GM21529 (cell line): ENCODE results near the gene NPEPPS.

ENCODE experiments used
- ATAC-seq: cut with Tn5 transposase; IDR thresholded peaks from one replicate; pipeline ENCODE4 v1.9.1; 2021; ENCODE audit not compliant: unreplicated experiment

NPEPPS gene

DNA sequence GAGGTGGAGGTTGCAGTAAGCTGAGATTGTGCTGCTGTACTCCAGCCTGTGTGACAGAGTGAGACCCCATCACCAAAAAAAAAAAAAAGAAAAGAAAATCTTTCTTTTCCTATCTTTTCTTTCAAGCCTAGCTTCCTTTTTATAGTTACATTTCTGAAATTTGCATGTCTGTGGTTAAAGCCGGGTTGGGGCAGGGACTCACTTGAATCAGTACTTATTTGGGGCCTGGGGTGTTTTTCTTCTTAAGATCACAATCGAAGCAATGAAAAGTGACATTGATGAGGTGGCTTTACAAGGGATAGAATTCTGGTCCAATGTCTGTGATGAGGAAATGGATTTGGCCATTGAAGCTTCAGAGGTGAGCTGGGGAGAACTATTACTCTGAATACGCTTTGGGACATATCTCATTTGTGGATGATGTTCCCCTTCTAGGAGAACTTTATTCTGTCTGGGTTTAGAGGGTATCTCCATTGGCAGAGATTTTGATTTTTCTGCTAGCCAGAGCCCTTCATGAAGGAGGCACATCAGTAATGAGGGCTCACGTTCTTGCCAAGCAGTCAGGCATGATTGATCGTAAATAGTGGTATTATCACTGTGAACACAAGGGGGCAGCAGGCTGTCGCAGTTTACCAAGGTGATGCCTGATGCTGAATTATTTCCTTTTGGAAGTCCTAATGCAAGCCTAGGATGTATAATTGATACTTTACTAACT, 133.2 kb downstream of the NPEPPS start:
- no peak for ATAC-seq

- ATAC-seq, result no peak
Measured at GRCh38 chr17:47664624-47664941, 133.7 kb downstream of the NPEPPS start.

DNA sequence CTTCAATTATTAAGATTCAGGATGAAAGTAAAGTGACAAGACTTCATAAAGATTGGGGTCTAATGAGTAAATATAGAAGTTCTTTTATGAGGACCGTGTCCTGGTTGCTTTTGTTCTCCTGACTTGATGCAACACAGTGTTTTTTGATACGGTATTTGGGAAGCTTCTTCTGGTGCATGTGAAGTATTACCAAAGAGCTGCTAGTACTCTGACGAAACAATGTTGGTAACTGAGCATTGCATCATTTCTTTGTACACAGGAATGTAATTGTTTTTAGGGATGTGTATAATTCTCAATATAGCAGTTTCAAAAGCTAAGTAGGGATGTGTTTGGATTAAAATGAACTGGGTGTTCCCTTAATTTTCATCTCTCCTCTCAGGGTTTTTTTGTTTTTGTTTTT, 134.7 kb downstream of the NPEPPS start:
- no peak for ATAC-seq

DNA sequence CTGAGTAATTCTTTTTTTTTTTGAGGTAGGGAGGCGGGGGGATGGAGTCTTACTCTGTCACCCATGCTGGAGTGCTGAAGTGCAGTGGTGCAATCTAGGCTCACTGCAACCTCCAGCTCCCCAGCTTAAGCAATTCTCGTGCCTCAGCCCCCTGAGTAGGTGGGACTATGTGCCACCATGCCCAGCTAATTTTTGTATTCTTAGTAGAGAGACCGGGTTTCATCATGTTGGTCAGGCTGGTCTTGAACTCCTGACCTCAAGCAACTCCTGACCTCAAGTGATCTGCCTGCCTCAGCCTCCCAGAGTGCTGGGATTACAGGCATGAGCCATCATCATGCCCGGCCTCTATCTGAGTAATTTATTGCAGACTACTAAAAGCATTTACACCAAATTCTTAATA, 138.2 kb downstream of the NPEPPS start:
- ATAC-seq, result no peak

DNA sequence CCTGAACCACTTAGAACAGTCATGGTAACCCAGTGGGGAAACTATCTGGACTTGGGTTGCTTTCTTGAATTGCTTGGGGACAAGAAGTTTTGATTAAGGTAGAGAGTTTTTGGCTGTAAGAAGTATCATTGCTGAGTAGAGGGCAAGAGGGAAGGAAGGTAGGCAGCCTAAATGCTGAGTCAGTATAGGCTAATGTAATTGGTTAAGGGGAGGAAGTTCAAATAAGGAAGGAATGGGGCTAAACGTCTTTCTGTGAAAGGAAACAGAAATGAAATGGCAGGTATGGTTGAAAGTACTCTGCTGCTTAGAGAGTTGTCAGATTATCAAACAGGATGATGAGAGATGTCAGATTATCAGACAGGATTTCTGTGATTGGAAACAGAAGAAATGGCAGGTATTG, 139.2 kb downstream of the NPEPPS start:
- ATAC-seq, result no peak
